ENCODE measurements around the gene MPPED1.

The MPPED1 gene

GRCh38 chr22:43487311-43488030, 75.7 kb downstream of the MPPED1 start:
- no peak for DNase-seq (ENCODE audit: low read depth)
- no peak overlapping the region for H3K4me3 ChIP-seq (replicated peaks; ENCODE audit: low read depth, low read length)
- TF ChIP-seq CTCF (IDR thresholded peaks at IDR 0.05; ENCODE audit: low read length, missing control alignments), result no peak

GRCh38 chr22:43488031-43488866, 76.4 kb downstream of the MPPED1 start:
- H3K4me3 ChIP-seq (replicated peaks; ENCODE audit: low read depth, low read length), result no peak overlapping the region
- TF ChIP-seq CTCF (IDR thresholded peaks at IDR 0.05; ENCODE audit: low read length, missing control alignments), result no peak
- DNase-seq (ENCODE audit: low read depth), result no peak

GRCh38 chr22:43488937-43489336, 77.1 kb downstream of the MPPED1 start:
- TF ChIP-seq CTCF (IDR thresholded peaks at IDR 0.05; ENCODE audit: low read length, missing control alignments), result no peak
- no peak overlapping the region for H3K4me3 ChIP-seq (replicated peaks; ENCODE audit: low read depth, low read length)
- DNase-seq (ENCODE audit: low read depth), result no peak

- no peak overlapping the region for H3K4me3 ChIP-seq (replicated peaks; ENCODE audit: low read depth, low read length)
- no peak for DNase-seq (ENCODE audit: low read depth)
- TF ChIP-seq CTCF (IDR thresholded peaks at IDR 0.05; ENCODE audit: low read length, missing control alignments), result no peak
These were observed 78.5 kb downstream of the MPPED1 start for GRCh38 chr22:43490311-43490710.

GRCh38 chr22:43491177-43491576, 79.4 kb downstream of the MPPED1 start:
- no peak overlapping the region for H3K4me3 ChIP-seq (replicated peaks; ENCODE audit: low read depth, low read length)
- DNase-seq (ENCODE audit: low read depth), result no peak
- no peak for TF ChIP-seq CTCF (IDR thresholded peaks at IDR 0.05; ENCODE audit: low read length, missing control alignments)

GRCh38 chr22:43491737-43492136, 79.9 kb downstream of the MPPED1 start:
- DNase-seq (ENCODE audit: low read depth), result no peak
- H3K4me3 ChIP-seq (replicated peaks; ENCODE audit: low read depth, low read length), result no peak overlapping the region
- no peak for TF ChIP-seq CTCF (IDR thresholded peaks at IDR 0.05; ENCODE audit: low read length, missing control alignments)
